HG03196 (cell line): ENCODE data around the gene LMBR1.
"Not testable (repeated sequence)": the region's sequence is repeated elsewhere in the genome, so short reads cannot be mapped to it uniquely, and the experiment has no call there.

Experiments
- ATAC-seq: cut with Tn5 transposase; IDR thresholded peaks from one replicate; pipeline ENCODE4 v1.9.1; 2021; ENCODE audit not compliant: unreplicated experiment

The LMBR1 gene

GRCh38 chr7:156892821-156893706, at the start of gene LMBR1:
TSS of gene LMBR1 (minus strand) at chr7:156893183. CDS start at chr7:156892993, 190 bp downstream.
- peak; percentile 83 for ATAC-seq

DNA sequence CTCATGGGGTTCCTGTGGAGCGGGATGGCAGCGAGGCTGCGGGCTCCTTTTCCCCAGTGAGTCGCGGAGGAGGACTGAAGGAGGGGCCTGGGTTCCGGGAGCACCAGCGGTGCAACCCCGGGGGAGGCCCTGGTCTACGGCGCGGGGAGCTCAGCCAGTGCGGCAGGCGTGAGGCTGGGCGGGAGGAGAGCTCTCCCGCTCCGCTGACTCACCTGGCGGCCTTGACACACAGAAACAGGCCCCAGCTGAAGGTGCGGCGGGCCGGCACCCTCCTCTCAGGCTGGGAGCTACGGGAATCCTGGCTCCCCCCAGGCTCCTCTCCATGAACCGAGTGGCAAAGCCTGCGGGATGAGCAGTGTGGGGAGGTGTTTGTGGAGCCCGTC, 49.7 kb upstream of the LMBR1 start:
- no peak for ATAC-seq

DNA sequence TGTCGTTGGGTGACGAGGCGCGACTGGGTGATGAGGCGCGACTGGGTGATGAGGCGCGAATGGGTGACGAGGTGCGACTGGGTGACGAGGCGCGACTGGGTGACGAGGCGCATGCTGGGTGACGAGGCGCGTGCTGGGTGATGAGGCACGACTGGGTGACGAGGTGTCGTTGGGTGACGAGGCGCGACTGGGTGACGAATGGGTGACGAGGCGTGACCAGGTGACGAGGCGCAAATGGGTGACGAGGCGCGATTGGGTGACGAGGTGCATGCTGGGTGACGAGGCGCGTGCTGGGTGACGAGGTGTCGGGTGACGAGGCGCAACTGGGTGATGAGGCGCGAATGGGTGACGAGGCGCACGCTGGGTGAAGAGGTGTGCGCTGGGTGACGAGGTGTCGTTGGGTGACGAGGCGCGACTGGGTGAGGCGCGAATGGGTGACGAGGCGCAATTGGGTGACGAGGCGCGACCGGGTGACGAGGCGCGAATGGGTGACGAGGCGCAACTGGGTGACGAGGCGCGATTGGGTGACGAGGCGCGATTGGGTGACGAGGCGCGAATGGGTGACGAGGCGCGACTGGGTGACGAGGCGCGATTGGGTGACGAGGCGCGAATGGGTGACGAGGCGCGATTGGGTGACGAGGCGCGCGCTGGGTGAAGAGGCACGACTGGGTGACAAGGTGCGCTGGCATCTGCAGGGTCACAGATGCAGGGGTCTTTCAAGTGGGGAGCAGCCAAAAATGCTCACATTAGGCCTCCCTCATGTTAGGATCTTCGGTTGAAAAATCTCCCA, 48.6 kb upstream of the LMBR1 start:
- ATAC-seq: no peak

- ATAC-seq: no peak
Observed at GRCh38 chr7:156940421-156941122, 47.6 kb upstream of the LMBR1 start.

DNA sequence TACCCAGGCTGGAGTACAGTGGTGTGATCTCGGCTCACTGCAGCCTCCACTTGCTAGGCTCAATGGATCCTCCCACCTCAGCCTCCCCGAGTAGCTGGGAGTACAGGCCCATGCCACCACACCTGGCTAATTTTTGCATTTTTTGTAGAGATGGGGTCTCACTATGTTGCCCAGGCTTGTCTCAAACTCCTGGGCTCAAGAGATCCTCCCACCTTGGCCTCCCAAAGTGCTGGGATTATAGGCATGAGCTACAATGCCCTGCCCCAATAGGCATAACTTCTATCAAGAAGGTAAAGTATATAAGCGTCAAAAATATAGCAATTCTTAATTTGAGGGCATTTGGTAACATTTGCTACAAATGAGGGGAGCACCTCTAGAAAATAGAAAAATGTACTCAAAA, 43.8 kb upstream of the LMBR1 start:
- not testable (repeated sequence) for ATAC-seq

DNA sequence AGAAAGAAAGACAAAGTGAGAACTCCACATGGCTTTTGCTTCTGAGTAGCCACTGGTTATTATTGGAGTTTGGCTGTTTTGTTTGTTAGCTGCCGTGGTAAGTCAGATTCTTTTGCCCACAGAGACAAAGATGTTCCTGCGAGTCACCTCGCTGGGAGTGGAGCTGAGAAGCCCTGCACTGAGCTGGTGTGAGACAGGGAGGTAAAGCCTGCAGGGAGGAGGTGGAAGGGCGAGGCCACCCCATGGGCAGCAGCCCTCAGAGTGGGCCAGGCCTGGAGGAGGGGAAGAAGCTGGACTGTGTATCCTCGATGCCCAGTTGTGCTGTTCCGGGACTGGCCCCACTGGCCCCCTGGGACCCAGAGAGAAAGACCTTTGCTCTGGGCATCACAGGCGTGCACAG, 42.3 kb upstream of the LMBR1 start:
- ATAC-seq: no peak

- ATAC-seq: no peak
Observed at GRCh38 chr7:156932006-156932405, 39.0 kb upstream of the LMBR1 start.

DNA sequence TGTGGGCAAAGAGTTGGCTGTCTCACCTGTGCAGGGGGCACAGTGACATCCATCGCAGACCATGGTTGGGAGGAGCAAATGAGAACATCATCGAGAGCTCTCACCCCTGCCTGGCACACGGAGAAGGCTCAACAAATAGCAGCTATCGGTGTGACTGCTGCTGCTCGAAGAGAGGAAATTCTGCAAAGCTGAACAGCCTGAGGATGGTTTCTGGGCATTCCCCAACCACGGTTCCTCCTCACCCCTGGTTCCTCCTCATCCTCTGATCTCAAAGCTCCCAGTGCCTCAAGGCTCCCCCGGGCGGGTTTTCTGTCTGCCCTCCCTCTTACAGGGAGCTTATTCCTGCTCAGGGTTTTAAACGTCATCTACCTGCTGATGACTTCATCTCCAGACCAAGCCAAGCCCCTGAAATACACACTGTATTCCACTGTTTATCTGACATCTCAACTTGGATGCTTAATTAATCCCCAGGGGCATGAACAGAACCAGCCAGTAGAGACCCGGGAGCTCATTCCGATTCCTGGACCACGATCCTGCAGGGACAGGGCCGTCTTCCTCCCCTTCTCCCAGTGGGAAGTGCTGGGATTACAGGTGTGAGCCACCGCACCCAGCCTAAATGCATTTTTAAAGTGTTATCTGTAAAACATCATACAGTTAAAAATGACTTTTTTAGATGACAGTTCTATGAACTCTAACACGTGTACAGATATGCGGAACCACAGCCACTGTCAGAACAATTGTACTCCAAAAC, 37.0 kb upstream of the LMBR1 start:
- no peak for ATAC-seq

- no peak for ATAC-seq
Observed at GRCh38 chr7:156928406-156928747, 35.4 kb upstream of the LMBR1 start.

GRCh38 chr7:156927571-156928405, 34.8 kb upstream of the LMBR1 start:
- ATAC-seq: no peak

GRCh38 chr7:156925821-156926220, 32.8 kb upstream of the LMBR1 start:
- not testable (repeated sequence) for ATAC-seq

DNA sequence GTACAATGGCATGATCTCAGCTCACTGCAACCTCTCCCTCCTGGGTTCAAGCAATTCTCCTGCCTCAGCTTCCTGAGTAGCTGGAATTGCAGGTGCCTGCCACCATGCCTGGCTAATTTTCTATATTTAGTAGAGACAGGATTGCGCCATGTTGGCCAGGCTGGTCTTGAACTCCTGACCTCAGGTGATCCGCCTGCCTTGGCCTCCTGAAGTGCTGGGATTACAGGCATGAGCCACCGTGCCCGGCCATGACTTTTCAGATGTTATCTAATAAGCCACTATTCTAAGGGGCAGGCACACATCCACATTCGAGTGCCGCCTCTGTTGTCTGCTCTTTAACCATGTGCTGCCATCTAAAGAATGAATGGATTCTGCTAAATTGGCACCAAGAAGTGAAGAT, 29.3 kb upstream of the LMBR1 start:
- ATAC-seq: not testable (repeated sequence)

DNA sequence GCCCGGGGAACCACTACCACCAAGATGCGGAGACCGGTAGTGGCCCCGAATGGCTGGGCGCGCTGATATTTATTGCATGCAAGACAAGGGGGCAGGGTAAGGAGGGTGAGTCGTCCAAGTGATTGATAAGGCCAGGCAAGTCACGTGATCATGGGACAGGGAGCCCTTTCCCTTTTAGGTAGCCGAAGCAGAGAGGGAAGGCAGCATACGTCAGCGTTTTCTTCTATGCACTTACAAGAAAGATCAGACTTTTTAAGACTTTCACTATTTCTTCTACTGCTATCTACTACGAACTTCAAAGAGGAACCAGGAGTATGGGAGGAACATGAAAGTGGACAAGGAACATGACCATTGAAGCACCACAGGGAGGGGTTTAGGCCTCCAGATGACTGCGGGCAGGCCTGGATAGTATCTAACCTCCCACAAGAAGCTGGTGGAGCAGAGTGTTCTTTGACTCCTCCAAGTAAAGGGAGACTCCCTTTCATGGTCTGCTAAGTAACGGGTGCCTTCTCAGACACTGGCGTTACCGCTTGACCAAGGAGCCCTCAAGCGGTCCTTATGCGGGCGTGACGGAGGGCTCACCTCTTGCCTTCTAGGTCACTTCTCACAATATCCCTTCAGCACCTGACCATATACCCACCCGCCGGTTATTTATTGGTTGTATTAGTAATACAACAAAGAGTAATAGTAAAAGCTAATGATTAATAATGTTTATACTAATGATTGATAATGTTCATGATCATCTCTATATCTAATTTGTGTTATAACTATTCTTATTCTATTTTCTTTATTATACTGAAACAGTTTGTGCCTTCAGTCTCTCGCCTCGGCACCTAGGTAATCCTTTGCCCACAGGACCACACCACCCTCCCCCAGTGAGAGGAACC, 27.7 kb upstream of the LMBR1 start:
- ATAC-seq: not testable (repeated sequence)

GRCh38 chr7:156920076-156920475, 27.1 kb upstream of the LMBR1 start:
- ATAC-seq: no peak

DNA sequence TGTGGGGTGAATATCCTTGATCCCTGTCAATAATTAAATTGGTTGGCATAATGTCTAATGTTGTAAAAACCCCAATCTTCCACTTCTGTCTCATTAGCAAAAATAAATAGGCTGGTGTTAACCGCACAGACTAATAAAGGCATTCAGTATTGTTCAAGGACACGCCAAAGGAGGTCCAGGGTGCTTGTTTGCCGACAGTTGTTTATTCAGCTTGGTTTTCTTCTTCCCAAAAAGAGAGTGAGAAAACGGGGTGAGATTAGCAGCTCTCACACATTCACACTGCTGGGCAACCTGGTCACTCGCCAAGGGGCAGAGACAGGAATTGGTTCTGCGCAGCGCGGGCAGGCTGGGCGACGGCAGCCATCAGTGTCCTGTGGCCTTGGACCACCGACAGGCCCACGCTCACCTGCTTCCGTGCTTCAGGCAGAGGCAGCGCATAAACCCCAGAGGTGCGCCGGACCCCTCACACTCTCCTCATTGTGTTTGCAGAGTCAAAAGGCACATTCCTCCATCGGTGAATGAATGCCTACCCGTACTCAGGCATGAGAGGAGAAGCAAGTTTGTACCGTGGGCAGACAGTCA, 26.2 kb upstream of the LMBR1 start:
- ATAC-seq: peak; percentile 24

DNA sequence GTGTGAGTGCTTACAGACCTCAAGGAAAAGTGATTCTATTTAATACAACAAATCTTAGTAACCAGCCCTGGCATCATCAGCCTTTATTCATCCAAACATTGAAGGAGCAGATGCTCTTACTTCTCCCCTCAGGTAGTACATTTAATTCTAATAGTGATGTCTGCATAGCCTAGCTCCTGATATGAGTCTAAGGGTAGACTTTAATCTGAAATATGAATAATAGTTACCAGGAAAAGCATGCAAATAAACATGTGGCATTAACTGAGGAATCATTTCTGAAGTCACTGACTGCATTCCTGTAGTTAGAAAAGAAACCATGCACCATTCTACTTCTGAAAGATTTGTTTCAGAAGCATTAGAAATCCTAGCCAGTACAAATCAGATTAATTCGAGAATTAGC, 25.7 kb upstream of the LMBR1 start:
- peak; percentile 36 for ATAC-seq

DNA sequence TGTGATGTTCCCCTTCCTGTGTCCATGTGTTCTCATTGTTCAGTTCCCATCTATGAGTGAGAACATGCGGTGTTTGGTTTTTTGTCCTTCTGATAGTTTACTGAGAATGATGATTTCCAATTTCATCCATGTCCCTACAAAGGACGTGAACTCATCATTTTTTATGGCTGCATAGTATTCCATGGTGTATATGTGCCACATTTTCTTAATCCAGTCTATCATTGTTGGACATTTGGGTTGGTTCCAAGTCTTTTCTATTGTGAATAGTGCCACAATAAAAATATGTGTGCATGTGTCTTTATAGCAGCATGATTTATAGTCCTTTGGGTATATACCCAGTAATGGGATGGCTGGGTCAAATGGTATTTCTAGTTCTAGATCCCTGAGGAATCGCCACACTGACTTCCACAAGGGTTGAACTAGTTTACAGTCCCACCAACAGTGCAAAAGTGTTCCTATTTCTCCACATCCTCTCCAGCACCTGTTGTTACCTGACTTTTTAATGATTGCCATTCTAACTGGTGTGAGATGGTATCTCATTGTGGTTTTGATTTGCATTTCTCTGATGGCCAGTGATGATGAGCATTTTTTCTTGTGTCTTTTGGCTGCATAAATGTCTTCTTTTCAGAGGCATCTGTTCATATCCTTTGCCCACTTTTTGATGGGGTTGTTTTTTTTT, 16.7 kb upstream of the LMBR1 start:
- ATAC-seq: not testable (repeated sequence)

DNA sequence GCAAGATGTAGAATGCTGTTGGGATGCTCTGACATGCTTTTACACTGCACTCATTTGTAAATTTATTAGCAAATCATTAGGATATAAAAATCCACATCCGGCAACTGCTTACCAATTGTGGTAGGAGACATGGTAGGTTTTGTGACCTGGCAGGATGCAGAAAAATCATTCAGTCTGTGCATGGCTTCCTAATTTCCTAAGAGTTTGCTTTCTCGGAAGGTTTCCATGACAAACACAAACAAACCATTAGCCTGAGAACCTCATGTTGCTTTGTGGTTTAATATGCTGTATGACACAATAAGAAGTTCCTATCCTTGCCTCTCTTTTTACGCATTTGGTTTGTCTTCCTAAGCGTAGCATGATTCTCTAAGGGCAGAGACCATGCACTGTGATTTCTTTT, 14.7 kb upstream of the LMBR1 start:
- no peak for ATAC-seq
